ENCODE measurements around the gene ADAT3.
A peak's percentile ranks its signal among the peaks of the same experiment; 100 is the strongest.
"Not testable (repeated sequence)": the region's sequence is repeated elsewhere in the genome, so short reads cannot be mapped to it uniquely, and the experiment has no call there.

ADAT3 gene

GRCh38 chr19:1882786-1883692 is 22.2 kb upstream of the ADAT3 start:
- TF ChIP-seq CTCF (conservative IDR thresholded peaks at IDR 0.05; ENCODE audit: low read depth, low read length) = no peak
- no peak for DNase-seq (ENCODE audit: low read depth)
- no peak overlapping the region for H3K4me3 ChIP-seq (ENCODE audit: low read length)

GRCh38 chr19:1883784-1884183 is 21.4 kb upstream of the ADAT3 start:
- TF ChIP-seq CTCF (conservative IDR thresholded peaks at IDR 0.05; ENCODE audit: low read depth, low read length) = no peak
- no peak for DNase-seq (ENCODE audit: low read depth)
- peak overlapping the region; percentile 86 for H3K4me3 ChIP-seq (ENCODE audit: low read length)

DNA sequence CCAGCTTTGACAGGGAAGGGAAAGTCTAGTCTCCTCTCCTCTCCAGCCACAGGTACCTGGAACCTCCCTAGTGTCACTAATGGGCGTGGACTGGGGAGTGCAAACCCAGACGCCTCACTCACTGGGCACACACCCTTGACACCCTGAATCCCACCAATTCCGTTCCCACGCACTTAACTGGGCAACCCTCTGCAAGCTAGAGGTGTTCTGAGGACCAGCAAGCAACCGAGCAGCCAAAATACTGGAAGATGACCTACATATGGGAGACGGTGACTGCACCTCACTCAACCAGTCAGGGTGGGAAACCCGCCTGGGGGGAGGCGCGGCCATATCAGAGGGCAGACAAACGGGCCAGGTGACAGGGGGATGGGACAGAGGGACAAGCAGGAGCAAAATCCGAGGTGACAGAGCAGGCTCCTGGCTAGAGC is 20.9 kb upstream of the ADAT3 start:
- TF ChIP-seq CTCF (conservative IDR thresholded peaks at IDR 0.05; ENCODE audit: low read depth, low read length) = no peak
- DNase-seq (ENCODE audit: low read depth) = no peak
- H3K4me3 ChIP-seq (ENCODE audit: low read length) = peak overlapping the region; percentile 86

GRCh38 chr19:1884719-1885334 is 20.4 kb upstream of the ADAT3 start:
- no peak for TF ChIP-seq CTCF (conservative IDR thresholded peaks at IDR 0.05; ENCODE audit: low read depth, low read length)
- peak overlapping the region; percentile 86 for H3K4me3 ChIP-seq (ENCODE audit: low read length)
- no peak for DNase-seq (ENCODE audit: low read depth)

- DNase-seq (ENCODE audit: low read depth) = peak; percentile 64
- peak within 1 kb of the TSS; percentile 86 for H3K4me3 ChIP-seq (ENCODE audit: low read length)
Observed at GRCh38 chr19:1885398-1886119, 19.6 kb upstream of the ADAT3 start, which contains the start of gene ABHD17A. Gene ABHD17A, minus strand, starts transcription at chr19:1885496. Its CDS starts 3,930 bp downstream, at chr19:1881566.

DNA sequence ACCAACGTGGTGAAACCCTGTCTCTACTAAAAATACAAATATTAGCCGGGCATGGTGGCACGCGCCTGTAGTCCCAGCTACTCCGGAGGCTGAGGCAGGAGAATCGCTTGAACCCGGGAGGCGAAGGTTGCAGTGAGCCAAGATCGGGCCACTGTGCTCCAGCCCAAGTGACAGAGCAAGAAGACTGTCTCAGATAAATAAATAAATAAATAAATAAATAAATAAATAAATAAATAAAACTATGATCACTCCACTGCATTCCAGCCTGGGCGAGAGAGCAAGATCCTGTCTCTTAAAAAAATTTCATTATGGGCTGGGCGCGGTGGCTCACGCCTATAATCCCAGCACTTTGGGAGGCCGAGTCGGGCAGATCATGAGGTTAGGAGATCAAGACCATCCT is 18.8 kb upstream of the ADAT3 start:
- not testable (repeated sequence) for DNase-seq (ENCODE audit: low read depth); H3K4me3 ChIP-seq (ENCODE audit: low read length)

- H3K4me3 ChIP-seq (ENCODE audit: low read length) = no peak overlapping the region
- DNase-seq (ENCODE audit: low read depth) = no peak
- no peak for TF ChIP-seq CTCF (conservative IDR thresholded peaks at IDR 0.05; ENCODE audit: low read depth, low read length)
Observed at GRCh38 chr19:1888385-1888784, 16.8 kb upstream of the ADAT3 start.

All from retinal pigment epithelial cell (primary cell).